Activated T-cell treated with anti-CD3 and anti-CD28 coated beads for 1 hour (primary cell): ENCODE data around the gene DNAJC19.
"Not testable (repeated sequence)": the region's sequence is repeated elsewhere in the genome, so short reads cannot be mapped to it uniquely, and the experiment has no call there.

ENCODE experiments used
- DNase-seq: peaks from one replicate; pipeline ENCODE4 v3.0.0-alpha.2; 2020; ENCODE audit warnings: low read depth

DNAJC19 gene

DNA sequence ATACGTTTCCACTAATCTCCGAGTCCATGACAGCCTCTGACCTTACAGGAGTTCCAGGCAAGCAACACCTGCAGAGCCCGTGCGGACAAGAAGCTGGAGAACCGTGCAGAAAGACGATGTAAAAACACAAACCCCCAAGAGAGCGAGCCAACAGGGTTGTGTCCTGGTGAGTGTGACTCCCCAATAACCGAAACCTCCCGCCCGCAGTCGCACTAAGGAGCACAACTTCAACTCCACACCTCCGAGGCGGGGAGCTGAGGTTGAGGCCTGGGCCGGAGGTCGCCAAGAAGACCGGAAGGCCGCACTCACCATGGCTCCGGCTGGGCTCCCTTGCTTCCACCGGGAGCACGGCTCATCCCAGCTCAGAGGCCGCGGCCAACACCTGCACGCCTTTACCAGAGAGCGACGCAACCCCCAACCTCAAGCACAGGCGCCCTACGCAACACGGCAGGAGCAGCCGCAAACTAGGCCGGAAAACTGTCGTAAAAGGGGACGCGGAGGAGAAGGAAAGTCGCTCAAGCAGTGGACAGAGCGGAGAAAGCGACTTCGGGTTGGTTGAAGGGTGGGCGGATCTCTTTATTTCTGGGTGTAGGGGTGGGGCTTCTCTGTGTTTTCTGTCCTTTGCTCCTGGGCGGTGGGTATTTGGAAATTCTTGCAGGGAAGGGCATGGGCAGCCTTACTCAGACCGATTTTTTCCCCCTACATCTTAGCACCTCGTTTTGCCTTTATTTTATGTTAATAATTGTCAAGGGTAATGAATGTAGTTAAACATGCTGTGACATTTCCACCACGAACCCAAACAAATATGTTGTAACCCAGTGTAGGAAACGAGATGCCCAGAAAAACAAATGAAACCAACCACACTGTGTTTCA, at the start of gene DNAJC19:
DNAJC19 (minus strand) TSS at position 446 of the 873 bp plus-strand sequence; CDS start at position 312, 134 bp downstream.
- peak; percentile 81 for DNase-seq

- DNase-seq, result no peak
Measured at GRCh38 chr3:181030948-181031347, 41.4 kb upstream of the DNAJC19 start.

DNA sequence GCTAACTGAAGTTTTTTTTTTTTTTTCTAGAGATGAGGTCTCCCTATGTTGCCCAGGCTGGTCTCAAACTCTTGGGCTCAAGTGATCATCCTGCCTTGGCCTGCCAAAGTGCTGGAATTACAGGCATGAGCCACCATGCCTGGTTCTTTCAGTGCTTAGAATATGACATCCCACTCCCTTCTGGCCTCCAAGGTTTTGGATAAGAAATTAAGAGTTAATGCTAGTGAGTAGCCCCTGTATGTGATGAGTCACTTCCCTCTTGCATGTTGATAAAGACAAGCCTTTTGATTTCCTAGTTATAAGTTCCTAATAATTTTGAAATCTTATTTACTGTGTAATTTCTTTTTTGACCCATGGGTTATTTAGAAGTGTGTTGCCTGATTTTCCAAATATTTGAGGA, 35.7 kb upstream of the DNAJC19 start:
- no peak for DNase-seq

- DNase-seq, result no peak
Measured at GRCh38 chr3:181017690-181018089, 28.2 kb upstream of the DNAJC19 start.

DNA sequence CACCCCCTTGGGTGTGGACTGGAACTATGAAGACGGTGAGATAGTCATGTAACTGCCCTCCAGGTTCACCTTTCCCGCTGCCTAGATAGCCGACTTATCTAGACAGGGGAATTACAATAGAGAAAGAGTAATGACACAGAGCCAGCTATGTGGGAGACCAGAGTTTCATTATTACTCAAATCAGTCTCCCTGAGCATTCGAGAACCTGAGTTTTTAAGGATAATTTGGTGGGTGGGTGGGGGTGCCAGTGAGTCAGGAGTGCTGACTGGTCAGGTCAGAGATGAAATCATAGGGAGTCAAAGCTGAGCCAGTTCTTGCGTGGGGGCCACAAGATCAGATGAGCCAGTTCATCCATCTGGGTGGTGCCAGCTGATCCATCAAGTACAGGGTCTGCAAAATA, 19.7 kb upstream of the DNAJC19 start:
- no peak for DNase-seq

DNA sequence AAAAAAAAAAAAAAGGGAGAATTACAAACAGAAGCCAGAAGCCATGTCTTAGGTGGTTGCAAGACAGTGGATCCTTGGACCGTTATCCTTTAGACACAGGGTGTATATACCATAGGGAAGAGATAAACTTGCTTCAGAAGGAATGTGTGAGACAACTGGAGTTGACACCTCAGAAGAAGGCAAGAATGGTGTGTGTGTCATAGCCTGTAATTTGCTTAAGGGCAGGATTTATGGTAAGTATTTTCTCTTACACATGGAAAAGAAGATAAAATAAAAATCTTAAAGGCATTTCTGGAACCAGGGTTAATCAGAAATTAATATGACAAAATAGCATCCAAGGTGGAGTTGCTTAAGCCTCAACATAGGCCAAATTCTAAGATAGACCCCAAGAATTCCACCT, 19.3 kb upstream of the DNAJC19 start:
- DNase-seq, result no peak

DNA sequence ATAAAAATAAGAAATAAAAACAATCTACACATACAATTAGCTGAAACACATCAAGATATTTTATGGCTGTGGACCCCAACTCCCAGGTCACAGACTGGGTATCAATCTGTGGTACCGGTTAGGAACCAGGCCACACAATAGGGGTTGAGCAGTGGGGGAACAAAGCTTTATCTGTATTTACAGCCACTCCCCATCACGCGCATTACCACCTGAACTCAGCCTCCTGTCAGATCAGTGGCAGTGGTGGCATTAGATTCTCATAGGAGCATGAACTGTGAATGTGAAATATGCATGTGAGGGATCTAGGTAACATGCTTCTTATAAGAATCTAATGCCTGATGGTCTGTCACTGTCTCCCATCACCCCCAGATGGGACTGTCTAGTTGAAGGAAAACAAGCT, 17.7 kb upstream of the DNAJC19 start:
- no peak for DNase-seq

DNA sequence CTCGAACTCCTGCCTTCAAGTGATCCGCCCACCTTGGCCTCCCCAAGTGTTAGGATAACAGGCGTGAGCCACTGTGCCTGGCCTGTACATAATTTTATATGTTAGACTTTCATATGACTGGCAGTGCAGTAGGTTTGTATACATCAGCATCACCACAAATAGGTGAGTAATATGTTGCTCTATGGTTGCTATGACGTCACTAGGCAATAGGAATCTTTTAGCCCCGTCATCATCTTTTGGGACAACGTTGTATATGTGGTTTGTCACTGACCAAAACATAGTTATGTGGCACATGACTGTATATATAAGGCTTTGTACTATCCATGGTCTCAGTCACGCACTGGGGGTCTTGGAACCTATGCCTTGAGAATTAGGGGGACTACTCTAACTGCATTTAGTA, 17.0 kb upstream of the DNAJC19 start:
- no peak for DNase-seq

- DNase-seq, result not testable (repeated sequence)
Measured at GRCh38 chr3:181003469-181003868, 13.9 kb upstream of the DNAJC19 start.

GRCh38 chr3:181002331-181002730, 12.8 kb upstream of the DNAJC19 start:
- not testable (repeated sequence) for DNase-seq

DNA sequence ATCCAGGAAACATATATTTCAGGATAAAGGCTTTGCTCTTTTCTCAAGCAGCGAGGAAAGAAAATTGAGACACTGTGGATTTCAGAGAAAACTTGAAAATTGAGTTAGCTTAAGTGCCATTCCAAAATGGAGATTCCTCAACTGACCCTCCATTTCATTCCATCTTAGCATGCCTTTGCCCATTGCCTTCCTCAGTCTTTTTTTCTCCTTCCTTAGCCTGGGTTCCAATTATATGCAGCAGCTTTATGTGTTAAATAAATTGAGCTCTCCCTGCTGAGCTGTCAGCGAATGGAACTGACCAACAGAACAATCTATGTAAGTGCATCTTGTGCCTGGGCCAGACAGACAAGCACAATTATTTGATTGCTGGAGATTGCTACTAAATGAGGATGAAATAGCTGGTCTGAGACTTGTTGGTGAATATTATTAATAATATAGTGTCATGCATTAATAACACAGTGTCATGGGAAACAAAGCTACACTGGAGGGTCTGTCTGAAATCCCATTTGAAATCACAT, 6.9 kb upstream of the DNAJC19 start:
- no peak for DNase-seq

DNA sequence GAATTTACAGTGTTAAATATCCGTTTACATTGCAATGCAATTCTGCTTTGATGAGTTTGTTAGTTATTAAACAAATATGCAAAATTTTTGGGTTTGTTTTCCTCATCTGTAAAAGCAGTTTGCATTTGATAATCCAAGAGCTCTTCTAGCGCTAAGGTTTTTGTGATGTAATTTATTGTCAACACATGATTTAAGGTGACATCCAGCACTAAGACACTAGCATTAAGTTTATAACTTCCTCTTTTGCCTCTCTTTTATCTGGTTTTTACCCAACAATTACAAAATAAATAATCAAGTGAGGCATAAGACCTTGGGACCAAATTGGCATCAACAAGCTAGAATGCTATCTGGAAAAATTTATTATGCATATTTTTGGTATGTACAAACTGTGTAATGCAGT, 969 bp upstream of the DNAJC19 start:
- no peak for DNase-seq

- DNase-seq, result no peak
Measured at GRCh38 chr3:180987344-180987743, 2.2 kb downstream of the DNAJC19 start.

- DNase-seq, result not testable (repeated sequence)
Measured at GRCh38 chr3:180986366-180986765, 3.2 kb downstream of the DNAJC19 start.

DNA sequence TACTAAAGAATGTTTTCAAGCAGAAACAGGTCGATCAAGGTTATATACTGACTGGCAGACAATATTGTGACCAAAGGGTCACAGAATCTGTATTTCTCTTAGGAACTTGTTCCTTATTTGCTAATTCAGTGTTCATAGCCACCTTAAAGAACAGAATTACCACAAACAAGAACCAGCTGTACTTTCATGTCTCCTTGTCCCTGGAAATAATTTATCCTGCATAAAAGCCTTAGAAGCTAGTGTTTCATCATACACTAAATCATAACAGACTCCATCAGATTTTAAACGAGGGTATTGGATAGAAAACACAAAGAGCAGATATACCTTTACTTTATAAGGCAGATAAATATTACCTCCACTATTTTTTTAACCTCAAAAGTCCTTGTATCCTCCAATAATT, 6.4 kb downstream of the DNAJC19 start:
- no peak for DNase-seq

- no peak for DNase-seq
Measured at GRCh38 chr3:180981912-180982311, 7.6 kb downstream of the DNAJC19 start.

GRCh38 chr3:180980611-180981010, 8.9 kb downstream of the DNAJC19 start:
- no peak for DNase-seq

DNA sequence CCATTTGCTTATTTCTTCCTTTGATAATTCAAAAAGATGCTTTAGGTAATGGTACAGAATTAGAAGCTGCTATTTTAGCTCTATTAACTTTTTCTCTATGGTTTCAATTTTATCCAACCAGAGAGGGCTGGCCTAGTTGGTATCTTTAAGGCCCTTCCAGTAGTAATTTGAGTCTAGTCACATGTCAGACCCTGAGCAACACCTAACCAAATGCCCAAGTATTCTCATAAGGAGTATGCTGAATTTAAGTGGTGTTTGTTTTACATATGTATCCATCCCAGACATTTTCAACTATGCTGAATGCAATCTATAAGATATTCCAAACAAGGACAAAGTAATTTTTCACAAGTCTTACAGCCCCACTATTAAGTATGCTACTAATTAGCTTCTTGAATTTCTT, 9.6 kb downstream of the DNAJC19 start:
- no peak for DNase-seq

DNA sequence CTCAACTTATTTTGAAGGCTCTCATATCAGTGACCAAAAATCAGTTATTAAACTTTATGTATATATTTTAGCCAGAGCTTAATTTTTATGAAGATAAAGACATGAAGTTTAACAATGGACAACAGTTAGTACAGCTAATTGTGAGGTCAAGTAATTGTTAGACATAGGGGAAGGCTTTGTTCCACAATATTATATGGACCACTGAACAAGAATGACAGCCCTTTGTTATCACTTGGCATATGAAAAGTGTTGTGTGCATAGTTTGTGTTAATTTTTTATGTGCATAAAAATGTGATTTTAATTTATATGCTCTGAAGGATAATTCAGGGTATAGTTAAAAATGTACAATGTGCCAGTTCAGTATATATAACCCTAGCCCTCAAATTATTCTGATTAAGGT, 12.0 kb downstream of the DNAJC19 start:
- DNase-seq, result no peak

GRCh38 chr3:180974286-180974685, 15.2 kb downstream of the DNAJC19 start:
- no peak for DNase-seq

DNA sequence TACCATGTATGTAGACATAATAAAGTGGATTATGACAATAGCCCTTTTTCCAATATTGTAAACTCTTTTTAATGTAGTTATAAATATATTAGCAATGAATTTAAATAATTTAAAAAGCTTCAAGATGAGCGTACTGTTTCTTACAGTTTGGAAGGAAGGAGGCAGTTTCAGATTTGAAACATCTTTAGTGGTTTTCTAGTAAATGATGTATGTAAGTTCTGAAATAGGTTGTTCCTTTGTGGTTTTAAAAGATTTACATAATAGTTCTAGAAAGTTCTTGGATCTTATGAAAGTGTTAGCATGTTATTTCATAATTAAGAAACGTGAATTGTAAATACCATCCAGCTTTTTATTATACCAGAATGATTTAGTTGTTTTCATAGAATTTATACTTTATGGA, 16.0 kb downstream of the DNAJC19 start:
- DNase-seq, result no peak

- DNase-seq, result no peak
Measured at GRCh38 chr3:180970931-180971330, 18.6 kb downstream of the DNAJC19 start.

DNA sequence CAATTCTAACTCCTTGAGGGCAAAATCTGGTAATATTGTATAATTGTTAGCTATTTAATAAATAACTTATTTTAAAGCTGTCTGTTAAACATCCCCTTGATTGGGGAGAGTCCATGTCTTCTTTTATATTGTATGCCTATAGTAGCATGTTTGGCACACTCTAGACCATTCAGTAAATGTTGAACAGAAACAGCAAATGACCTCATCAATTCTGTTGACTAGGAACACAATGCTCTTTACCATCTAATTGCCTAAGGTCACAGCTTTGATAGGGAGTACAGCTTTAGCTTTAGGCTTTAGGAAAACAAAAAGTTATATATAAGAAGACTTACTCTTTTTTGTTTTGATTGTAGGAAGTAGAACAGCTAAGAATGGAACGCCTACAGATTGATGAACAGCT, 27.0 kb downstream of the DNAJC19 start:
- DNase-seq, result no peak

DNA sequence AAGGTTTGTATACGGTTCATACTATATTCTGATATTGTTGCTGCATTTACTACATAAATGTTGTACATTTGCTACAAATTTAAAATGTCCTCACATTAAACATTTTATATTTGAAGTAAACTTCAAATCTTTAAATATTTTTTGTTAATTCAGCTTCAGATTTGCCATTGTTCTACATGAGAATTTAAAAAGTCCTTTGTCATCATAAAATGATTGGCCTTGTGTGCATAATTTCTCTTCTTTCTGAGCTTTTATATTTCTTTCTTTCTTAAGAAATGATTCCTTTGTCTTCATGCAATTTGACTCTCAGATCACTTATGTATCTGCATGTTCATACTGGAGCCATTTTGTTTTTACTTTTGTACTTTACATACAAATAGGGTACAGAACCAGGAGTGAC, 28.0 kb downstream of the DNAJC19 start:
- DNase-seq, result no peak
